IMR-90 (cell line): ENCODE measurements around the gene ZNF594. TPM values are rescaled to one million over a fixed set of nuclear protein-coding genes. Genes with fewer than 3 reads are reported as not detected.
"Not testable (repeated sequence)": the region's sequence is repeated elsewhere in the genome, so short reads cannot be mapped to it uniquely, and the experiment has no call there.

Source experiments
- ATAC-seq: fragments of 200-7000 bp; cut with Tn5 transposase; 2 replicates; pipeline ENCODE4 v1.9.1; 2020; ENCODE audit warnings: low read depth, mild to moderate bottlenecking, moderate library complexity
- BruUV-seq: library from RNA; stranded (reverse); fragments of 400-500 nt; replicated peaks from 2 replicates; lab custom pipeline; 2021; lab: Mats Ljungman, UMichigan
- CTCF ChIA-PET: fragments of 300-600 bp; formaldehyde crosslinking; extraction: SDS; loops from one replicate; lab custom pipeline; 2021; ENCODE audit warnings: antibody characterized with exemption; lab: Yijun Ruan, JAX
- POLR2A ChIA-PET: fragments of 300-600 bp; sonication (Branson Sonifier 250); formaldehyde crosslinking; loops from one replicate; lab custom pipeline; 2022; ENCODE audit warnings: antibody characterized with exemption; ENCODE audit not compliant: unreplicated experiment; lab: Charles Lee
- DNase-seq: peaks from one replicate; pipeline ENCODE4 v3.0.0; 2013
- H2AFZ ChIP-seq: replicated peaks from 2 replicates; pipeline ENCODE3; 2013; ENCODE audit warnings: low read length, mild to moderate bottlenecking; ENCODE audit not compliant: poor library complexity
- H2AK5ac ChIP-seq: 2 replicates; pipeline ENCODE4 v1.6.1; 2013; ENCODE audit warnings: low read depth, low read length, inconsistent platforms
- H2AK9ac ChIP-seq: replicated peaks from 2 replicates; pipeline ENCODE3; 2013; ENCODE audit warnings: mild to moderate bottlenecking, low read depth, low read length, moderate library complexity; ENCODE audit not compliant: poor library complexity
- H2BK120ac ChIP-seq: 2 replicates; pipeline ENCODE4 v1.6.1; 2013; ENCODE audit warnings: low read depth, low read length, inconsistent platforms
- H2BK15ac ChIP-seq: 3 replicates; pipeline ENCODE4 v1.6.1; 2013; ENCODE audit warnings: low read depth, low read length, inconsistent platforms
- H2BK20ac ChIP-seq: 2 replicates; pipeline ENCODE4 v1.6.1; 2013; ENCODE audit warnings: low read depth, mild to moderate bottlenecking, inconsistent platforms, low read length, moderate library complexity
- H2BK5ac ChIP-seq: 2 replicates; pipeline ENCODE4 v1.6.1; 2013; ENCODE audit warnings: mild to moderate bottlenecking, low read depth, low read length, inconsistent platforms; ENCODE audit not compliant: poor library complexity, severe bottlenecking
- H3K14ac ChIP-seq: replicated peaks from 2 replicates; pipeline ENCODE4 v1.6.1; 2013; ENCODE audit warnings: low read depth, low read length, inconsistent platforms
- H3K18ac ChIP-seq: 2 replicates; pipeline ENCODE4 v1.6.1; 2013; ENCODE audit warnings: low read depth, low read length, control low read depth
- H3K23ac ChIP-seq: 2 replicates; pipeline ENCODE4 v1.6.1; 2013; ENCODE audit warnings: low read depth, low read length, inconsistent platforms
- H3K27ac ChIP-seq: 2 replicates; pipeline ENCODE4 v1.5.1; 2013; ENCODE audit warnings: mild to moderate bottlenecking, control low read depth, low read length; ENCODE audit not compliant: insufficient read depth
- H3K27me3 ChIP-seq: 2 replicates; pipeline ENCODE4 v1.6.1; 2013; ENCODE audit warnings: low read length; ENCODE audit not compliant: control insufficient read depth, insufficient read depth
- H3K36me3 ChIP-seq: 2 replicates; pipeline ENCODE4 v1.6.1; 2013; ENCODE audit warnings: low read length, mixed read lengths; ENCODE audit not compliant: control insufficient read depth, insufficient read depth
- H3K4ac ChIP-seq: 2 replicates; pipeline ENCODE4 v1.6.1; 2013; ENCODE audit warnings: low read depth, low read length, inconsistent platforms
- H3K4me1 ChIP-seq: 2 replicates; pipeline ENCODE4 v1.6.1; 2013; ENCODE audit warnings: low read length, mixed read lengths; ENCODE audit not compliant: control insufficient read depth, insufficient read depth
- H3K4me2 ChIP-seq: 2 replicates; pipeline ENCODE4 v1.6.1; 2013; ENCODE audit warnings: low read depth, mild to moderate bottlenecking, control low read depth, low read length, moderate library complexity
- H3K4me3 ChIP-seq: 2 replicates; pipeline ENCODE4 v1.5.1; 2013; ENCODE audit warnings: low read depth, mild to moderate bottlenecking, control low read depth, low read length, moderate library complexity; ENCODE audit not compliant: insufficient read depth
- H3K56ac ChIP-seq: 2 replicates; pipeline ENCODE4 v1.6.1; 2013; ENCODE audit warnings: low read length, inconsistent platforms; ENCODE audit not compliant: insufficient read depth; ENCODE audit errors: extremely low read depth
- H3K79me1 ChIP-seq, 2 experiments: 2 replicates each; pipeline ENCODE4 v1.6.1; 2013; ENCODE audit warnings: low read length in 2 of 2, inconsistent platforms in 1 of 2, low read depth in 1 of 2
- H3K9ac ChIP-seq: 2 replicates; pipeline ENCODE4 v1.6.1; 2013; ENCODE audit warnings: low read depth, low read length, control low read depth
- H3K9me1 ChIP-seq: 2 replicates; pipeline ENCODE4 v1.6.1; 2013; ENCODE audit warnings: low read length, inconsistent platforms; ENCODE audit not compliant: insufficient read depth
- H3K9me3 ChIP-seq: 2 replicates; pipeline ENCODE4 v1.6.1; 2013; ENCODE audit warnings: low read length; ENCODE audit not compliant: control insufficient read depth, insufficient read depth
- H4K20me1 ChIP-seq: 2 replicates; pipeline ENCODE4 v1.6.1; 2013; ENCODE audit warnings: low read length, inconsistent platforms; ENCODE audit not compliant: insufficient read depth
- H4K5ac ChIP-seq: 2 replicates; pipeline ENCODE4 v1.6.1; 2013; ENCODE audit warnings: mild to moderate bottlenecking, low read depth, low read length, control low read depth
- H4K8ac ChIP-seq, 2 experiments: 2 replicates each; pipeline ENCODE4 v1.6.1; 2013; ENCODE audit warnings: low read depth in 2 of 2, low read length in 2 of 2, control low read depth in 1 of 2, inconsistent platforms in 1 of 2
- H4K91ac ChIP-seq: 2 replicates; pipeline ENCODE4 v1.6.1; 2013; ENCODE audit warnings: low read depth, low read length, inconsistent platforms; ENCODE audit not compliant: insufficient read depth
- WGBS, 2 experiments: methylation state at CpG; one replicate each; pipeline versions ENCODE4 v1.1.5 to v1.1.7; 2013; ENCODE audit warnings: missing lambda C conversion rate in 2 of 2; ENCODE audit not compliant: insufficient read length in 1 of 2; ENCODE audit errors: extremely low coverage in 2 of 2; 5-methylcytosine and 5-hydroxymethylcytosine counted together
- dilution Hi-C: fragments of 300-500 bp; cut with HindIII; formaldehyde crosslinking; loops from one replicate; pipeline ENCODE4 v1.14.3; 2018; ENCODE audit warnings: low sequenced_read_pairs; ENCODE audit not compliant: unreplicated experiment
- in situ Hi-C: fragments of 300-500 bp; cut with MboI; formaldehyde crosslinking; loops from 3 replicates; pipeline ENCODE4 v1.14.3; 2019; ENCODE audit warnings: low sequenced_read_pairs, inconsistent platforms, mixed read lengths
- intact Hi-C: fragments of 100-400 bp; cut with micrococcal nuclease; formaldehyde crosslinking; loops from 2 replicates; pipeline ENCODE4 v1.10.0; 2022
- polyA plus RNA-seq, 3 experiments: library from polyadenylated mRNA; depleted of rRNA; stranded (reverse); fragments of >200 nt; gene quantifications; 2 replicates each; pipeline ENCODE4 v1.2.3, GENCODE V29; 2012; ENCODE audit warnings: low replicate concordance in 1 of 3
- total RNA-seq: library from RNA; depleted of rRNA; stranded (reverse); fragments of >200 nt; gene quantifications from 2 replicates; pipeline ENCODE4 v1.2.3, GENCODE V29; 2012

ZNF594 gene
- total and polyA plus RNA-seq, 2 of the 4 experiments (the other 2 are of a cell fraction) = 2.5 to 7.2 TPM

- H3K4me3 ChIP-seq, dilution Hi-C loops, H3K9me1 ChIP-seq, H3K4me1 ChIP-seq, H4K8ac ChIP-seq, intact Hi-C loops, DNase-seq, H2BK15ac ChIP-seq, H2AK5ac ChIP-seq, in situ Hi-C loops, H4K20me1 ChIP-seq, H2BK20ac ChIP-seq, H2BK5ac ChIP-seq, H3K36me3 ChIP-seq, H3K27ac ChIP-seq, H3K4ac ChIP-seq, H3K23ac ChIP-seq, H4K91ac ChIP-seq, BruUV-seq, H2BK120ac ChIP-seq, H3K27me3 ChIP-seq, H3K14ac ChIP-seq, H3K4me2 ChIP-seq, POLR2A ChIA-PET, H2AFZ ChIP-seq, CTCF ChIA-PET, ATAC-seq, H3K9ac ChIP-seq, H2AK9ac ChIP-seq, H3K18ac ChIP-seq, H3K79me1 ChIP-seq, H4K5ac ChIP-seq, H3K56ac ChIP-seq: not testable (repeated sequence)
- peaks cover 23% of the 10 kb centered on the region for H3K9me3 ChIP-seq
- WGBS, 2 experiments = no CpG with 5 or more reads among the region's 7 CpGs
Observed at GRCh38 chr17:5175027-5175426, 16.6 kb downstream of the ZNF594 start.

DNA sequence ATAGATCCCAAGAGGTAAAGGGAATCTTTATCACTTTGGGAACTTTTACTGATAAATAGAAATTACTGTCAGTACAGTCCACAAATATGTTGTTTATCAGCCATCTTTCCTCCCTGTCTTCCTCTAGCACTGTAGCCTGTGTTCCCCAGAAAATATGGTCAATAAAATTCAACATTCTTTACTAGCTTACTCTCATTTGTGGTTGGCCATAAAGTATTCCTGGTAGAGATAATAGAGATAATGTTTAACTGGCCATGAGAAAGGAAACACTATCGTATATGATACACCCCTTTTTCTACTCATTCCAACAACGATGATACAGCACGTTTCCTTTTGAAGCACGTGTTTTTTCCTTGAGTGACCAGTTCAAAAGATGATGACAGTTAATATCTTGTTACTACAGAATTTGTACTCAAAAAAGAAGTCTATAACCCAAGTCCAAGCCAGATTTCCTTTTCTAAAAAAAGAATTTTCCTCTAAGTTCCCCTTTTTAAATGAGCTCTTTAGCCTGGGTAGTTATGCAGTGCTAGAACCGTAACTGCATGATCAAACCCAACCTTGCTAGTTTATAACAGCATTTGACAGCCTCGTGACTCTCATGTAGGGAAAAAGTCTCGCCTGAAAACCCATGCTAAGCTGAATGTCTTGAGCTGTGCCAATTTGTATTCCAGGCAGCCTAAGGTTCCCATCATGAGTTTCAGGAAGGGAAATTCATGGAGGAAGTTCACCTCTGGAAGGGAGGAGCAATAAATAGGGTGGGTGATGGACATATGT is 25.7 kb downstream of the ZNF594 start:
- H3K14ac ChIP-seq, CTCF ChIA-PET, H3K9ac ChIP-seq, H4K91ac ChIP-seq, H4K8ac ChIP-seq, in situ Hi-C loops, H2BK15ac ChIP-seq, H3K4me2 ChIP-seq, H2BK5ac ChIP-seq, H3K79me1 ChIP-seq, H3K27ac ChIP-seq, H3K4me3 ChIP-seq, H2BK120ac ChIP-seq, H3K56ac ChIP-seq, H3K36me3 ChIP-seq, H4K20me1 ChIP-seq, H3K9me3 ChIP-seq, H3K9me1 ChIP-seq, H3K4ac ChIP-seq, POLR2A ChIA-PET, H3K23ac ChIP-seq, intact Hi-C loops, H4K5ac ChIP-seq, H2AK9ac ChIP-seq, H2BK20ac ChIP-seq, dilution Hi-C loops, ATAC-seq, H2AFZ ChIP-seq, H3K18ac ChIP-seq, H3K4me1 ChIP-seq, BruUV-seq, H2AK5ac ChIP-seq, H3K27me3 ChIP-seq: not testable (repeated sequence)
- DNase-seq = peak; percentile 37
- no CpG with 5 or more reads among the region's 7 CpGs for WGBS, 2 experiments
